ENCODE data around the gene DSG1. TPM values are rescaled to one million over a fixed set of nuclear protein-coding genes. Genes with fewer than 3 reads are reported as not detected.
"Not testable (repeated sequence)": the region's sequence is repeated elsewhere in the genome, so short reads cannot be mapped to it uniquely, and the experiment has no call there.

DSG1 gene
- total and polyA plus RNA-seq, 3 experiments from 2014 or later: not detected

DNA sequence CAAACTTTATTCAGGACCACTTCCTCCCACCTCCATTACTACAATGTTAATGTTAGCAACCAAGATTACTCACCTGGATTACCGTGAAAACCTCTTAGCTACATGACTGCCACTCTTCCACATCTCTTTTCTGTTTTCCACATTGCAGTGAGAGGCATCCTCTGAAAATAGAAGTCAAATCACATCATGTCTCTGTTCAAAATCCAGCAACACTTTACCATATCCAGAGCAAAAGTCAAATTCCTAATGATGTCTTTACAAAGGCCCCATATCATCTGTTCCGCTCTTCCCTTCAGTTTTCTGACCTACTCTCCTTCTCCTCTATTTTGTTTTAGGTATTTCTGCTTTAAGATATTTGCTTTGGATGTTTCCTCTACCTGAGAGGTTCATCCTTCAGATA lies 37.5 kb upstream of the DSG1 start:
- no peaks in the 10 kb centered on the region for H3K4me1 ChIP-seq (ENCODE audit: insufficient read depth, low read length)
- no peak overlapping the region for H3K27ac ChIP-seq (ENCODE audit: low read depth, low read length)
- H3K36me3 ChIP-seq (ENCODE audit: insufficient read depth, low read length): no peaks in the 10 kb centered on the region
- no peak overlapping the region for H3K4me3 ChIP-seq (ENCODE audit: low read length)
- H3K27me3 ChIP-seq (ENCODE audit: insufficient read depth, low read length, poor library complexity, severe bottlenecking): no peaks in the 10 kb centered on the region
- POLR2A ChIA-PET: no interaction called here
- no peak for DNase-seq
- no peaks in the 10 kb centered on the region for H3K9me3 ChIP-seq (ENCODE audit: low read length)
- Mint-ChIP-seq H3K27ac (no peak overlapping the region), H3K4me3 (no peak overlapping the region), H3K27me3 (no peaks in the 10 kb centered on the region), H3K4me1 (no peaks in the 10 kb centered on the region), H3K9me3 (peaks cover 2 to 16% (median 7%) of the 10 kb centered on the region in 5 donors), H3K36me3 (no peaks in the 10 kb centered on the region)
- CTCF ChIA-PET: no interaction called here

DNA sequence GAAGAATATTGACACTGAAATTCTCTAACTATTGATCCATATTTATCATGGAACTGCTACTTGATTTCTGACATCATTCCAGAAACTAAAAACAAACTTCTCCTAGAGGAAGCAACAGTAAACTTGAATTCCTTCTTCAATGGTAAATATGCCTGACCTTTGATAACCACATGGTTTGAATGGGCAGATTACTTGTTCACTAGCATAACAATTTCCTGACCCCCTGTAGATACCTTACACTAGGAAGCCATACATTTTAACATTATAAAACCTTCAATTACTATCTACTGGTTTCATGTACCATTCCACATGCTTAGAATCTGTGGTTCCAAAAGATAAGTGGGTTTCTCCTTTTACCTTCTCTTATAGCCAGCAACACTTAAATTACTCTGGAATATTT lies 36.5 kb upstream of the DSG1 start:
- POLR2A ChIA-PET: no interaction called here
- Histone ChIP-seq H3K4me1 (ENCODE audit: insufficient read depth, low read length) (no peaks in the 10 kb centered on the region), H3K4me3 (ENCODE audit: low read length) (no peak overlapping the region), H3K36me3 (ENCODE audit: insufficient read depth, low read length) (no peaks in the 10 kb centered on the region), H3K27me3 (ENCODE audit: insufficient read depth, low read length, poor library complexity, severe bottlenecking) (no peaks in the 10 kb centered on the region), H3K9me3 (ENCODE audit: low read length) (no peaks in the 10 kb centered on the region), H3K27ac (ENCODE audit: low read depth, low read length) (no peak overlapping the region)
- Mint-ChIP-seq H3K9me3 (peaks cover 4 to 16% (median 9%) of the 10 kb centered on the region in 5 donors), H3K4me3 (no peak overlapping the region), H3K36me3 (no peaks in the 10 kb centered on the region), H3K4me1 (no peaks in the 10 kb centered on the region), H3K27ac (no peak overlapping the region), H3K27me3 (no peaks in the 10 kb centered on the region)
- CTCF ChIA-PET: no interaction called here
- no peak for DNase-seq

GRCh38 chr18:31289446-31289845 lies 28.5 kb upstream of the DSG1 start:
- peaks cover 22 to 37% (median 30%) of the 10 kb centered on the region in 5 donors for H3K9me3 Mint-ChIP-seq
- H3K36me3 Mint-ChIP-seq, CTCF ChIA-PET: not testable (repeated sequence)

DNA sequence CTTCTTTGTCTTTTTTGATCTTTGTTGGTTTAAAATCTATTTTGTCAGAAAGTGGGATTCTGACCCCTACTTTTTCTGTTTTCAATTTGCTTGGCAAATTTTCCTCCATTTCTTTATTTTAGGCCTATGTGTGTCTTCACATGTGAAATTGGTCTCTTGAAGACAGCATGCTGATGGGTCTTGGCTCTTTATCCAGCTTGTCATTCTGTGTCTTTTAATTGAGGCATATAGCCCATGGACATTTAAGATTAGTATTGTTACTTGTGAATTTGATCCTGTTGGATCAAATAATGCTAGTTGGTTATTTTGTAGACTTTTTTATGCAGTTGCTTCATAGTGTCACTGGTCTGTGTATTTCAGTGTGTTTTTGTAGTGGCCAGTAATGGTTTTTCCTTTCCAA lies 26.3 kb upstream of the DSG1 start:
- no peak overlapping the region for H3K27ac ChIP-seq (ENCODE audit: low read depth, low read length)
- Mint-ChIP-seq H3K4me3 (no peak overlapping the region), H3K27ac (no peak overlapping the region), H3K4me1 (no peaks in the 10 kb centered on the region), H3K36me3 (no peaks in the 10 kb centered on the region), H3K27me3 (no peaks in the 10 kb centered on the region), H3K9me3 (peaks cover 14 to 31% (median 29%) of the 10 kb centered on the region in 5 donors)
- CTCF ChIA-PET: no interaction called here
- POLR2A ChIA-PET: no interaction called here
- H3K4me1 ChIP-seq (ENCODE audit: insufficient read depth, low read length): no peaks in the 10 kb centered on the region
- DNase-seq: no peak
- H3K27me3 ChIP-seq (ENCODE audit: insufficient read depth, low read length, poor library complexity, severe bottlenecking): no peaks in the 10 kb centered on the region
- H3K36me3 ChIP-seq (ENCODE audit: insufficient read depth, low read length): no peaks in the 10 kb centered on the region
- no peak overlapping the region for H3K4me3 ChIP-seq (ENCODE audit: low read length)
- no peaks in the 10 kb centered on the region for H3K9me3 ChIP-seq (ENCODE audit: low read length)

More at GRCh38 chr18:31289446-31289845, 28.5 kb upstream of the DSG1 start:
- H3K27ac ChIP-seq (ENCODE audit: low read depth, low read length); H3K36me3 ChIP-seq (ENCODE audit: insufficient read depth, low read length); POLR2A ChIA-PET; H3K4me1 Mint-ChIP-seq; H3K9me3 ChIP-seq (ENCODE audit: low read length); H3K4me1 ChIP-seq (ENCODE audit: insufficient read depth, low read length); H3K27me3 ChIP-seq (ENCODE audit: insufficient read depth, low read length, poor library complexity, severe bottlenecking); H3K4me3 ChIP-seq (ENCODE audit: low read length); DNase-seq; H3K4me3 Mint-ChIP-seq; H3K27me3 Mint-ChIP-seq; H3K27ac Mint-ChIP-seq: not testable (repeated sequence)

DNA sequence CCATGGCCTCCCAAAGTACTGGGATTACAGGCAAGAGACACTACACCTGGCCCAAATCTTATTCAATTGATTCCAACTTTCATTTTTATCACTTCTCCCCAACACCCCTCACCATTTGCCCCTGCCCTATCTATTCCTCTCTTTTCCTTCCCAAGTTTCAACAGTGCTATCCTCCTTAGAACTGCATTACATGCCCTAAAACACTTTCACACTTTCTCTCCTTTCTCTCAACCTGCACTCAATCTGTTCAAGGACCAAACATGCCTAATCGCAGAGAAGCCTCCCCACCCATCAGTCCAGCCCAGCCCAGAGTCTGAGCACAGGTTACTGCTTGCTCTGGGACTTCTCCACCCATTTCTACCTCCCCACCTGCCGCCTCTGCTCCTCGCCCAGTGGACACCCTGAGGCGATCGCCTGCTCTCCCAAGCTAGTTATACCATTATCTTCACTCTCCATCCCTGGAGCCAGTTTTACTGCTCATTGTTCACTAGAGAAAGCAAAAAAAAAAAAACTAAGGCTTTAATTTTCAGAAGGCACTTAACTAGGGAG lies 23.7 kb upstream of the DSG1 start:
- H3K27me3 ChIP-seq (ENCODE audit: insufficient read depth, low read length, poor library complexity, severe bottlenecking): no peaks in the 10 kb centered on the region
- peaks cover 7 to 28% (median 25%) of the 10 kb centered on the region in 5 donors for H3K9me3 Mint-ChIP-seq
- no peaks in the 10 kb centered on the region for H3K27me3 Mint-ChIP-seq
- H3K27ac ChIP-seq (ENCODE audit: low read depth, low read length): no peak overlapping the region
- ChIA-PET POLR2A (no interaction called here), CTCF (no interaction called here)
- H3K4me3 Mint-ChIP-seq: no peak overlapping the region
- no peaks in the 10 kb centered on the region for H3K9me3 ChIP-seq (ENCODE audit: low read length)
- no peak overlapping the region for H3K27ac Mint-ChIP-seq
- H3K4me1 Mint-ChIP-seq: no peaks in the 10 kb centered on the region
- H3K4me1 ChIP-seq (ENCODE audit: insufficient read depth, low read length): no peaks in the 10 kb centered on the region
- DNase-seq: no peak
- H3K4me3 ChIP-seq (ENCODE audit: low read length): no peak overlapping the region
- H3K36me3 Mint-ChIP-seq: no peaks in the 10 kb centered on the region
- no peaks in the 10 kb centered on the region for H3K36me3 ChIP-seq (ENCODE audit: insufficient read depth, low read length)

GRCh38 chr18:31297248-31297647 lies 20.7 kb upstream of the DSG1 start:
- ChIA-PET POLR2A (no interaction called here), CTCF (no interaction called here)
- Mint-ChIP-seq H3K36me3 (no peaks in the 10 kb centered on the region), H3K27me3 (no peaks in the 10 kb centered on the region), H3K4me1 (no peaks in the 10 kb centered on the region), H3K9me3 (peaks cover 7 to 15% (median 11%) of the 10 kb centered on the region in 5 donors), H3K4me3 (no peak overlapping the region), H3K27ac (no peak overlapping the region)
- Histone ChIP-seq H3K27me3 (ENCODE audit: insufficient read depth, low read length, poor library complexity, severe bottlenecking) (no peaks in the 10 kb centered on the region), H3K4me1 (ENCODE audit: insufficient read depth, low read length) (no peaks in the 10 kb centered on the region), H3K9me3 (ENCODE audit: low read length) (no peaks in the 10 kb centered on the region), H3K4me3 (ENCODE audit: low read length) (no peak overlapping the region), H3K27ac (ENCODE audit: low read depth, low read length) (no peak overlapping the region), H3K36me3 (ENCODE audit: insufficient read depth, low read length) (no peaks in the 10 kb centered on the region)
- no peak for DNase-seq

GRCh38 chr18:31301201-31301655 lies 16.7 kb upstream of the DSG1 start:
- Mint-ChIP-seq H3K4me3 (no peak overlapping the region), H3K36me3 (no peaks in the 10 kb centered on the region), H3K27me3 (no peaks in the 10 kb centered on the region), H3K4me1 (no peaks in the 10 kb centered on the region), H3K27ac (no peak overlapping the region), H3K9me3 (peaks cover 0 to 10% (median 3%) of the 10 kb centered on the region in 5 donors)
- no peak for DNase-seq
- no peaks in the 10 kb centered on the region for H3K9me3 ChIP-seq (ENCODE audit: low read length)
- H3K27me3 ChIP-seq (ENCODE audit: insufficient read depth, low read length, poor library complexity, severe bottlenecking): no peaks in the 10 kb centered on the region
- ChIA-PET CTCF (no interaction called here), POLR2A (no interaction called here)
- H3K4me3 ChIP-seq (ENCODE audit: low read length): no peak overlapping the region
- no peak overlapping the region for H3K27ac ChIP-seq (ENCODE audit: low read depth, low read length)
- no peaks in the 10 kb centered on the region for H3K4me1 ChIP-seq (ENCODE audit: insufficient read depth, low read length)
- H3K36me3 ChIP-seq (ENCODE audit: insufficient read depth, low read length): no peaks in the 10 kb centered on the region

GRCh38 chr18:31302991-31303390 lies 15.0 kb upstream of the DSG1 start:
- no peaks in the 10 kb centered on the region for H3K9me3 ChIP-seq (ENCODE audit: low read length)
- no peaks in the 10 kb centered on the region for H3K4me1 ChIP-seq (ENCODE audit: insufficient read depth, low read length)
- CTCF ChIA-PET: no interaction called here
- no peak for DNase-seq
- H3K36me3 ChIP-seq (ENCODE audit: insufficient read depth, low read length): no peaks in the 10 kb centered on the region
- Mint-ChIP-seq H3K4me1 (no peaks in the 10 kb centered on the region), H3K27ac (no peak overlapping the region), H3K27me3 (no peaks in the 10 kb centered on the region), H3K4me3 (no peak overlapping the region), H3K36me3 (no peaks in the 10 kb centered on the region), H3K9me3 (peaks cover 0 to 10% (median 3%) of the 10 kb centered on the region in 5 donors)
- POLR2A ChIA-PET: no interaction called here
- no peak overlapping the region for H3K4me3 ChIP-seq (ENCODE audit: low read length)
- no peaks in the 10 kb centered on the region for H3K27me3 ChIP-seq (ENCODE audit: insufficient read depth, low read length, poor library complexity, severe bottlenecking)
- no peak overlapping the region for H3K27ac ChIP-seq (ENCODE audit: low read depth, low read length)

- H3K27ac Mint-ChIP-seq: no peak overlapping the region
- no peaks in the 10 kb centered on the region for H3K9me3 ChIP-seq (ENCODE audit: low read length)
- POLR2A ChIA-PET: no interaction called here
- no peaks in the 10 kb centered on the region for H3K36me3 Mint-ChIP-seq
- no peak overlapping the region for H3K4me3 ChIP-seq (ENCODE audit: low read length)
- H3K27ac ChIP-seq (ENCODE audit: low read depth, low read length): no peak overlapping the region
- no peak overlapping the region for H3K4me3 Mint-ChIP-seq
- H3K4me1 Mint-ChIP-seq: no peaks in the 10 kb centered on the region
- H3K27me3 ChIP-seq (ENCODE audit: insufficient read depth, low read length, poor library complexity, severe bottlenecking): no peaks in the 10 kb centered on the region
- DNase-seq: no peak
- peaks cover 0 to 10% (median 3%) of the 10 kb centered on the region in 5 donors for H3K9me3 Mint-ChIP-seq
- CTCF ChIA-PET: no interaction called here
- H3K27me3 Mint-ChIP-seq: no peaks in the 10 kb centered on the region
- no peaks in the 10 kb centered on the region for H3K36me3 ChIP-seq (ENCODE audit: insufficient read depth, low read length)
- no peaks in the 10 kb centered on the region for H3K4me1 ChIP-seq (ENCODE audit: insufficient read depth, low read length)
These were observed 14.2 kb upstream of the DSG1 start for GRCh38 chr18:31303771-31304170.
